Stimulated activated CD8-positive, alpha-beta memory T cell treated with anti-CD3 and anti-CD28 coated beads, Interleukin-7, amount 100 ng/mL, for 4 hours (primary cell): ENCODE results near the gene RBBP8NL.

ENCODE experiments used
- DNase-seq, 2 donors: peaks; one replicate each; pipeline ENCODE4 v3.0.0-alpha.2; 2020; ENCODE audit warnings: low read depth in 2 of 2

RBBP8NL gene

GRCh38 chr20:62461834-62462233 is 34.5 kb upstream of the RBBP8NL start:
- no peak for DNase-seq

- no peak for DNase-seq
These were observed 33.8 kb upstream of the RBBP8NL start for GRCh38 chr20:62461157-62461556.

GRCh38 chr20:62460678-62461077 is 33.3 kb upstream of the RBBP8NL start:
- no peak for DNase-seq

GRCh38 chr20:62459488-62459887 is 32.1 kb upstream of the RBBP8NL start:
- no peak for DNase-seq

GRCh38 chr20:62458275-62459251 is 31.2 kb upstream of the RBBP8NL start:
- DNase-seq: no peak

- DNase-seq: no peak
These were observed 30.5 kb upstream of the RBBP8NL start for GRCh38 chr20:62457831-62458230.

GRCh38 chr20:62457098-62457497 is 29.8 kb upstream of the RBBP8NL start:
- no peak for DNase-seq

- no peak for DNase-seq
These were observed 28.6 kb upstream of the RBBP8NL start for GRCh38 chr20:62455929-62456328.

GRCh38 chr20:62454904-62455636 is 27.7 kb upstream of the RBBP8NL start:
- no peak for DNase-seq

GRCh38 chr20:62453186-62453808 is 26.0 kb upstream of the RBBP8NL start:
- no peak for DNase-seq

- no peak for DNase-seq
These were observed 25.2 kb upstream of the RBBP8NL start for GRCh38 chr20:62452475-62453095.

GRCh38 chr20:62451970-62452369 is 24.6 kb upstream of the RBBP8NL start:
- no peak for DNase-seq

GRCh38 chr20:62451156-62451767 is 23.9 kb upstream of the RBBP8NL start:
- DNase-seq: no peak

- DNase-seq: no peak
These were observed 22.8 kb upstream of the RBBP8NL start for GRCh38 chr20:62449951-62450691.

GRCh38 chr20:62448788-62449187 is 21.4 kb upstream of the RBBP8NL start:
- DNase-seq: no peak

GRCh38 chr20:62448038-62448437 is 20.7 kb upstream of the RBBP8NL start:
- DNase-seq: no peak

- no peak for DNase-seq
These were observed 19.8 kb upstream of the RBBP8NL start for GRCh38 chr20:62446888-62447869.

- no peak for DNase-seq
These were observed 19.1 kb upstream of the RBBP8NL start for GRCh38 chr20:62446481-62446880.

GRCh38 chr20:62445553-62446340 is 18.4 kb upstream of the RBBP8NL start:
- DNase-seq: no peak
